ENCODE data around the gene RSU1.
"Not testable (repeated sequence)": the region's sequence is repeated elsewhere in the genome, so short reads cannot be mapped to it uniquely, and the experiment has no call there.

RSU1 gene

GRCh38 chr10:16817125-16818019 is at the start of gene RSU1:
Gene RSU1, minus strand, starts transcription at chr10:16817424. Its CDS starts 343 bp downstream, at chr10:16817081.
- peak; percentile 96 for DNase-seq (ENCODE audit: low spot score)

GRCh38 chr10:16866541-16867275 is 49.5 kb upstream of the RSU1 start:
- no peak for DNase-seq (ENCODE audit: low spot score)

- DNase-seq (ENCODE audit: low spot score) = no peak
Observed at GRCh38 chr10:16865766-16866165, 48.5 kb upstream of the RSU1 start.

GRCh38 chr10:16863766-16864165 is 46.5 kb upstream of the RSU1 start:
- DNase-seq (ENCODE audit: low spot score) = no peak

- no peak for DNase-seq (ENCODE audit: low spot score)
Observed at GRCh38 chr10:16857419-16857818, 40.2 kb upstream of the RSU1 start.

GRCh38 chr10:16856567-16856966 is 39.3 kb upstream of the RSU1 start:
- DNase-seq (ENCODE audit: low spot score) = no peak

- DNase-seq (ENCODE audit: low spot score) = no peak
Observed at GRCh38 chr10:16856092-16856491, 38.9 kb upstream of the RSU1 start.

DNA sequence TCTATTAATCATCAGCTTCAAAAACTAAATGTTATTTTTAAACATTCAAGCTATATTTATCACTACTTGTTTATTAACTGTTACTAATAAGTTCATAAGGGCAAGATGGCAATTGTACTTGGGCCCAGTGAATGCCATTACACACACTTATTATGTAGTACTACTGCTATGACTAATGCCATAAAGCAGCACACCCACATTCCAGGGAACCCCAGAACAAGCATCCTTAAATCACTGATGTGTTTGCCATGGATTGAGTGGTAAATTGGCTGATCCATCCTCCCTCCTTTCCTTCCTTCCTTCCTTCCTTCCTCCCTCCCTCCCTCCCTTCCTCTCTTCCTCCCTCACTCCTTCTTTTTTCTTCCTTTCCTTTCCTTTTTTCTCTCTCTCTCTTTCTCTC is 37.4 kb upstream of the RSU1 start:
- DNase-seq (ENCODE audit: low spot score) = no peak

- DNase-seq (ENCODE audit: low spot score) = no peak
Observed at GRCh38 chr10:16853809-16854208, 36.6 kb upstream of the RSU1 start.

- DNase-seq (ENCODE audit: low spot score) = peak; percentile 4
Observed at GRCh38 chr10:16853201-16853600, 36.0 kb upstream of the RSU1 start.

DNA sequence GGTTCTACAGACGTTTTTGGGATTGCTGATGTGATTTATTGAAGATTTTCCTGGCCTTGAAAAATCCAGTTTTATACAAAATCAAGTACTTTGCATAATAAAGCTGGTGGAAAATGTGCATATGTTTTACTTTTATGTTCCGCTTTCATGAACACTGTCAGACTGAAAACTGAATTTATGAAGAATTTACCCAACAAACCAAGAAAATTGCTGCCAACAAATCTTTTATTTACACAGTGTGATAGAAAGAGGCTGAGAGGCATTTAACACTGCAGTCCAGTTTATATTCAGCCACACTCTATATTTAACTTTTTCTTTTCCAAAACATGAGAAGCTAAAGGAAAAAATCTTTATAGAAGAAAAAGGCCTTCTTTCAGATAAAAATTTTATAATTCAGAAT is 35.4 kb upstream of the RSU1 start:
- DNase-seq (ENCODE audit: low spot score) = no peak

GRCh38 chr10:16848562-16849154 is 31.4 kb upstream of the RSU1 start:
- no peak for DNase-seq (ENCODE audit: low spot score)

GRCh38 chr10:16847644-16848043 is 30.4 kb upstream of the RSU1 start:
- no peak for DNase-seq (ENCODE audit: low spot score)

DNA sequence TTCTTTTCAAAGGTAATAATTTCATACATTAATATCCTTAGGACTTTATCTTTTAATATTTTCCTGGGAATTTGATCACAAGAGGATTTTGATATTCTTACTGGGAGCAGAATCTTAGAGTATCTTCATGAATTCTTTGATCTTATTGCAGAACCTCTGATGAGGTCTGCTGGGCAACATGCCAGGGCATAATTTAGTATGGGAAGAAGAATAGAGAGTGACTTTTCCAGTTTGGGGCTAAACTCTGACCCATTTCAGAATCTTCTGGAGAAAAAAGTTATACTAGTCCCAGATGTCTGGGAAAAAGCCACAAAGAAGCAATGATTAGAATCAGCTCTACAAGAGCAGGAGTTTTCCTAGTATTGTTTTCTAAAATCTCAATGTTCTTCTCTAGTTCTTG is 28.0 kb upstream of the RSU1 start:
- no peak for DNase-seq (ENCODE audit: low spot score)

GRCh38 chr10:16843252-16843870 is 26.1 kb upstream of the RSU1 start:
- peak; percentile 18 for DNase-seq (ENCODE audit: low spot score)

DNA sequence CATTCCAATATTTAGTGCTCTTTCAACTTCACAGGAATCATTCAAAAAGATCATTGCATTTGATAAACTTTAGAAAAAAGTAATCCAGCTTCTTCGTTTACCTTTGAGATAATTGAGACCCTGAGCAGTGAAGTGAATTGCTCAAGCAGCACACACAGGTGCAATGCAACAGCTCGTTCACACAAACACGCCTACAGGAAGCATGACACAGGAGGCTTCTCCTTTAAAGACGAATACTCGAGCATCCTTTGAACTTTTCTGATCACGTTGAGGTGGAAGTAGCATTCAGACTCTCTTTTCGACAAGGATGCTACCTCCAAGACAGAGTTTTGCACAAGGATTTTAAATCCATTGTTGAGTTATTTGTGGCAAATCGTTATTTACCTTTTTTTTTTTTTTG is 18.0 kb upstream of the RSU1 start:
- DNase-seq (ENCODE audit: low spot score) = no peak

GRCh38 chr10:16832351-16833080 is 15.3 kb upstream of the RSU1 start:
- DNase-seq (ENCODE audit: low spot score) = no peak

- DNase-seq (ENCODE audit: low spot score) = no peak
Observed at GRCh38 chr10:16828701-16829175, 11.5 kb upstream of the RSU1 start.

- DNase-seq (ENCODE audit: low spot score) = peak; percentile 29
Observed at GRCh38 chr10:16828114-16828568, 10.9 kb upstream of the RSU1 start.

DNA sequence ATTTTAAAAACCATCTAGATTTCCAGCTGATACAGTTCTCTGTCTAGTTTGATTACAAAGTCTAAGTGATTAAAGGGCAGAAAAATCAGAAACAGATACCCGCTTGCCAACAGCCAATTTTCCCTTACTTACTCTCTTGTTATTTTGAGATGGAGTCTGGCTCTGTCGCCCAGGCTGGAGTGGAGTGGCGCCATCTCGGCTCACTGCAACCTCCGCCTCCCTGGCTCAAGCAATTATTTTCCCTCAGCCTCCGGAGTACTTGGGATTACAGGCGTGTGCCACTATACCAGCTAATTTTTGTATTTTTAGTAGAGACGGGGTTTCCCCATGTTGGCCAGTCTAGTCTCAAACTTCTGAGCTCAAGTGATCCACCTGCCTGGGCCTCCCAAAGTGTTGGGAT is 10.2 kb upstream of the RSU1 start:
- DNase-seq (ENCODE audit: low spot score) = not testable (repeated sequence)

- DNase-seq (ENCODE audit: low spot score) = no peak
Observed at GRCh38 chr10:16822726-16823360, 5.6 kb upstream of the RSU1 start.

Data from HuH-7 (cell line).